ENCODE data around the gene ALX3. TPM values are rescaled to one million over a fixed set of nuclear protein-coding genes. Genes with fewer than 3 reads are reported as not detected.

The ALX3 gene
- total RNA-seq, 1 donor from 2014 or later: not detected

- Histone ChIP-seq H3K36me3 (ENCODE audit: insufficient read depth, low read length) (peaks cover 42% of the 10 kb centered on the region), H3K9ac (ENCODE audit: low read length) (no peak overlapping the region), H3K4me1 (ENCODE audit: insufficient read depth, low read length) (peaks cover 13% of the 10 kb centered on the region), H2AFZ (ENCODE audit: low read depth, low read length) (no peak overlapping the region), H3K4me3 (ENCODE audit: insufficient read depth, low read depth, low read length) (no peak overlapping the region), H3K27me3 (ENCODE audit: insufficient read depth, low read length) (no peaks in the 10 kb centered on the region), H3K9me3 (ENCODE audit: insufficient read depth, low read depth, low read length) (no peaks in the 10 kb centered on the region), H3K79me2 (ENCODE audit: insufficient read depth, low read length) (peaks cover 37% of the 10 kb centered on the region), H4K20me1 (ENCODE audit: insufficient read depth, low read length) (peaks cover 53% of the 10 kb centered on the region), H3K27ac (ENCODE audit: low read depth, low read length) (no peak overlapping the region), H3K4me2 (ENCODE audit: low read length) (no peak overlapping the region)
- Mint-ChIP-seq H3K4me3 (ENCODE audit: unreplicated experiment) (no peak overlapping the region), H3K9me3 (ENCODE audit: unreplicated experiment) (no peaks in the 10 kb centered on the region), H3K27ac (ENCODE audit: unreplicated experiment) (no peak overlapping the region), H3K4me1 (ENCODE audit: low read depth, unreplicated experiment) (peaks cover 9% of the 10 kb centered on the region), H3K27me3 (ENCODE audit: low read depth, unreplicated experiment) (no peaks in the 10 kb centered on the region), H3K36me3 (ENCODE audit: low read depth, unreplicated experiment) (peaks cover 30% of the 10 kb centered on the region)
- DNase-seq (ENCODE audit: low read depth) (no peak), FAIRE-seq (no peak)
- TF ChIP-seq CTCF (IDR thresholded peaks at IDR 0.05; ENCODE audit: insufficient read depth, low read depth, low read length) (no peak), EZH2 (IDR thresholded peaks at IDR 0.05; ENCODE audit: insufficient read depth, low read length) (no peak)
Observed at GRCh38 chr1:110038271-110038670, 32.2 kb downstream of the ALX3 start.

DNA sequence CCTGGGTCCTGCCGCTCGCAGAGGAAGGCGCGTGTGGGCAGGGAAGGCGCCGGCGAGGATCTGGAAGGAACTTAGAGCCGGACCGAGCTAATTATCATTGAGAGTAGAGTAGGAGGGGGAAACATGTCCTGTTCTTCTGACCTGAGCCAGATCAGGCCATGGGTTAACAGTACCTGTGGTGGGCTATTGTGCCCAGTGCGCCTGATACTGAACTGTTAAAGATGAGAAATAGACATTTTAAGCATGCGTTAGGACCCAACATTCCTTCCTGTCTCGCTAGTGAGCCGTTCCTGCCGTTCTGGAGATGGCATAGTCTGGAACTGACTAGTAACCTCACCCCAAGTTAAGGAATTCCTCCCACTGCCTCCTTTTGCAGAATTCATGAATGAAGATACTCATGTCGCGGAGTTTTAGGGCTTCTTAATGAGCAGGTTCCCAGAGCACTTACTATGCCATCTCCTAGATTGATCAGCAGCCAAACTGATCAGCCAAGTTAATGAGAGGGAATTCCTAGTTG is 35.2 kb downstream of the ALX3 start:
- H3K9me3 ChIP-seq (ENCODE audit: insufficient read depth, low read depth, low read length): no peaks in the 10 kb centered on the region
- no peak for FAIRE-seq
- peaks cover 20% of the 10 kb centered on the region for H3K4me1 ChIP-seq (ENCODE audit: insufficient read depth, low read length)
- H3K9ac ChIP-seq (ENCODE audit: low read length): peak overlapping the region; percentile 95
- H3K36me3 Mint-ChIP-seq (ENCODE audit: low read depth, unreplicated experiment): peaks cover 18% of the 10 kb centered on the region
- H3K79me2 ChIP-seq (ENCODE audit: insufficient read depth, low read length): peaks cover 37% of the 10 kb centered on the region
- H3K36me3 ChIP-seq (ENCODE audit: insufficient read depth, low read length): peaks cover 21% of the 10 kb centered on the region
- peaks cover 40% of the 10 kb centered on the region for H4K20me1 ChIP-seq (ENCODE audit: insufficient read depth, low read length)
- peak overlapping the region; percentile 63 for H3K27ac Mint-ChIP-seq (ENCODE audit: unreplicated experiment)
- H3K27me3 Mint-ChIP-seq (ENCODE audit: low read depth, unreplicated experiment): no peaks in the 10 kb centered on the region
- H3K4me3 ChIP-seq (ENCODE audit: insufficient read depth, low read depth, low read length): peak overlapping the region; percentile 76
- TF ChIP-seq EZH2 (IDR thresholded peaks at IDR 0.05; ENCODE audit: insufficient read depth, low read length): no peak
- no peak for TF ChIP-seq CTCF (IDR thresholded peaks at IDR 0.05; ENCODE audit: insufficient read depth, low read depth, low read length)
- no peaks in the 10 kb centered on the region for H3K27me3 ChIP-seq (ENCODE audit: insufficient read depth, low read length)
- H3K4me2 ChIP-seq (ENCODE audit: low read length): peak overlapping the region; percentile 87
- H3K27ac ChIP-seq (ENCODE audit: low read depth, low read length): peak overlapping the region; percentile 83
- H2AFZ ChIP-seq (ENCODE audit: low read depth, low read length): peak overlapping the region; percentile 71
- peaks cover 15% of the 10 kb centered on the region for H3K4me1 Mint-ChIP-seq (ENCODE audit: low read depth, unreplicated experiment)
- peak overlapping the region; percentile 92 for H3K4me3 Mint-ChIP-seq (ENCODE audit: unreplicated experiment)
- H3K9me3 Mint-ChIP-seq (ENCODE audit: unreplicated experiment): no peaks in the 10 kb centered on the region
- DNase-seq (ENCODE audit: low read depth): no peak

DNA sequence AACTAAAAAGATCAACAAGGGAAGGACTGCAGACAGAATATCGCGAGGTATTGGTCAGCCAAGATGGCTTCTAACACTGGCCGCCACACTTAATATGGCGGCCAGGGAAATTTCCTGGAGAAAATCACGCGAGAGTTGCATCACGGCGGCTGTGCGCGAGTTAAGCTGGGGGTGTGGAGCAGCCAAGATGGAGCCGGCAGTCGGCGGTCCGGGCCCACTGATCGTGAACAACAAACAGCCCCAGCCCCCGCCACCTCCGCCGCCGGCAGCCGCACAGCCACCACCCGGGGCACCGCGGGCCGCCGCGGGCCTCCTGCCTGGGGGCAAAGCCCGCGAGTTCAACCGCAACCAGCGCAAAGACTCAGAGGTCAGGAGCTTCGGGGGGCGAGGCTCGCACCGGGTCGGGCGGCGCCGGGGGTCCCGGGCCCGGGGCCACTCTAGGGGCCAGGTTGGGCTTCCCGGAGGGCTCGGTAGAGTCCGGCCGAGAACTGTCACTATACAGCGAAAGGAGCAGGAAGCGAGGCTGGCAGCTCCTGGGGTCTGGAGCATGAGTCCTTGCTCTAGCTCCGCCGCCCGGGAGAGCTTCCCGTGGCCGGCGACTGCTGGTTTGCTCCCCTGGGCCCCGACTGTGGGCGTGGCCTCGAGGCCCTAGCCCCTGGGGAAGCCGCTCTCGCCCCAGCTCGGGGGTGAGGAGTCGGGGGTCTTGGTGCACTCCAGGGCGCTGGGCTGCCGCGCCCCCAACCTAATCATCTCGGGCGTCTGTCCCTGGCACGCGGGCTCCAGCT is 35.8 kb downstream of the ALX3 start, which contains the start of gene STRIP1:
Gene STRIP1, plus strand, starts transcription at position 174 of the 785 bp plus-strand sequence. Its CDS starts 14 bp downstream, at position 188.
- H4K20me1 ChIP-seq (ENCODE audit: insufficient read depth, low read length): peaks cover 40% of the 10 kb centered on the region
- DNase-seq (ENCODE audit: low read depth): peak; percentile 90
- H3K4me3 ChIP-seq (ENCODE audit: insufficient read depth, low read depth, low read length): peak within 1 kb of the TSS; percentile 76
- H3K27me3 ChIP-seq (ENCODE audit: insufficient read depth, low read length): no peaks in the 10 kb centered on the region
- no peaks in the 10 kb centered on the region for H3K27me3 Mint-ChIP-seq (ENCODE audit: low read depth, unreplicated experiment)
- peaks cover 15% of the 10 kb centered on the region for H3K4me1 Mint-ChIP-seq (ENCODE audit: low read depth, unreplicated experiment)
- H3K36me3 ChIP-seq (ENCODE audit: insufficient read depth, low read length): peaks cover 18% of the 10 kb centered on the region
- peaks cover 20% of the 10 kb centered on the region for H3K4me1 ChIP-seq (ENCODE audit: insufficient read depth, low read length)
- H3K4me3 Mint-ChIP-seq (ENCODE audit: unreplicated experiment): peak within 1 kb of the TSS; percentile 92
- peaks cover 37% of the 10 kb centered on the region for H3K79me2 ChIP-seq (ENCODE audit: insufficient read depth, low read length)
- H3K36me3 Mint-ChIP-seq (ENCODE audit: low read depth, unreplicated experiment): peaks cover 14% of the 10 kb centered on the region
- H3K27ac Mint-ChIP-seq (ENCODE audit: unreplicated experiment): peak within 1 kb of the TSS; percentile 63
- peak within 1 kb of the TSS; percentile 83 for H3K27ac ChIP-seq (ENCODE audit: low read depth, low read length)
- H3K9me3 ChIP-seq (ENCODE audit: insufficient read depth, low read depth, low read length): no peaks in the 10 kb centered on the region
- H3K9me3 Mint-ChIP-seq (ENCODE audit: unreplicated experiment): no peaks in the 10 kb centered on the region
- TF ChIP-seq EZH2 (IDR thresholded peaks at IDR 0.05; ENCODE audit: insufficient read depth, low read length) (no peak), CTCF (IDR thresholded peaks at IDR 0.05; ENCODE audit: insufficient read depth, low read depth, low read length) (no peak)
- H2AFZ ChIP-seq (ENCODE audit: low read depth, low read length): peak within 1 kb of the TSS; percentile 71
- H3K9ac ChIP-seq (ENCODE audit: low read length): peak within 1 kb of the TSS; percentile 95
- FAIRE-seq: no peak
- H3K4me2 ChIP-seq (ENCODE audit: low read length): peak within 1 kb of the TSS; percentile 87

Data from astrocyte (in vitro differentiated cells and primary cell).